A673 (cell line): ENCODE results near the gene STAG1. TPM values are rescaled to one million over a fixed set of nuclear protein-coding genes. Genes with fewer than 3 reads are reported as not detected.

Source experiments
- BruUV-seq: library from RNA; stranded (reverse); fragments of 400-500 nt; replicated peaks from 2 replicates; lab custom pipeline; 2021; lab: Mats Ljungman, UMichigan
- CTCF ChIA-PET: fragments of 300-600 bp; sonication (Branson Sonifier 250); formaldehyde crosslinking; loops from one replicate; lab custom pipeline; 2022; ENCODE audit warnings: antibody characterized with exemption; lab: Charles Lee
- POLR2A ChIA-PET: fragments of 300-600 bp; sonication (Branson Sonifier 250); formaldehyde crosslinking; loops from one replicate; lab custom pipeline; 2022; ENCODE audit warnings: antibody characterized with exemption; ENCODE audit not compliant: low non-redundant PET; lab: Charles Lee
- DNase-seq: peaks from one replicate; pipeline ENCODE4 v3.0.0-alpha.2; 2015; ENCODE audit warnings: low spot score
- H3K27ac ChIP-seq: fragments of 200-600 bp; sonication (generic); 2 replicates; pipeline ENCODE4 v1.5.1; 2016; ENCODE audit warnings: mixed run types, low read depth, mild to moderate bottlenecking, mixed read lengths, antibody characterized with exemption, low read length; ENCODE audit not compliant: poor library complexity, severe bottlenecking
- H3K27me3 ChIP-seq: fragments of 200-600 bp; sonication (generic); replicated peaks from 2 replicates; pipeline ENCODE4 v1.6.1; 2017; ENCODE audit warnings: mixed run types, low read depth, mild to moderate bottlenecking, mixed read lengths, antibody characterized with exemption, low read length; ENCODE audit not compliant: insufficient read depth, poor library complexity
- H3K36me3 ChIP-seq: fragments of 200-600 bp; sonication (generic); 2 replicates; pipeline ENCODE4 v1.6.1; 2016; ENCODE audit warnings: mixed run types, mild to moderate bottlenecking, mixed read lengths, antibody characterized with exemption, low read length; ENCODE audit not compliant: insufficient read depth, poor library complexity, severe bottlenecking
- H3K4me1 ChIP-seq: fragments of 200-600 bp; sonication (generic); 2 replicates; pipeline ENCODE4 v1.6.1; 2017; ENCODE audit warnings: mixed run types, mild to moderate bottlenecking, mixed read lengths, antibody characterized with exemption, low read length; ENCODE audit not compliant: insufficient read depth, poor library complexity, severe bottlenecking
- H3K4me3 ChIP-seq: fragments of 200-600 bp; sonication (generic); 2 replicates; pipeline ENCODE4 v1.5.1; 2016; ENCODE audit warnings: low read depth, mixed run types, mild to moderate bottlenecking, mixed read lengths, low read length; ENCODE audit not compliant: poor library complexity, severe bottlenecking
- H3K9me3 ChIP-seq: fragments of 200-600 bp; sonication (generic); 2 replicates; pipeline ENCODE4 v1.6.1; 2016; ENCODE audit warnings: mixed run types, low read depth, mild to moderate bottlenecking, mixed read lengths, antibody characterized with exemption, low read length; ENCODE audit not compliant: poor library complexity, severe bottlenecking
- CTCF ChIP-seq: fragments of 300-800, 200-600 bp; sonication (generic); conservative IDR thresholded peaks from 2 replicates; pipeline ENCODE4 v1.5.1; 2017; ENCODE audit warnings: low read depth, mild to moderate bottlenecking, antibody characterized with exemption, low read length, moderate library complexity, mixed read lengths
- EZH2 ChIP-seq: fragments of 200-600 bp; sonication (generic); IDR thresholded peaks from 2 replicates; pipeline ENCODE4 v1.6.1; 2017; ENCODE audit warnings: borderline replicate concordance, low read depth, mild to moderate bottlenecking, mixed read lengths, antibody characterized with exemption, low read length; ENCODE audit not compliant: poor library complexity, severe bottlenecking
- intact Hi-C: fragments of 100-400 bp; cut with micrococcal nuclease; formaldehyde crosslinking; loops from one replicate; pipeline ENCODE4 v1.10.0; 2022; ENCODE audit not compliant: unreplicated experiment
- total RNA-seq: library from RNA; stranded (reverse); gene quantifications from 2 replicates; pipeline ENCODE4 v1.2.3, GENCODE V29; 2021

The STAG1 gene
- total RNA-seq, 1 experiment from 2014 or later, result 47.4 TPM

- no peak for DNase-seq
- Histone ChIP-seq H3K4me3 (no peak overlapping the region), H3K36me3 (no peaks in the 10 kb centered on the region), H3K4me1 (peaks cover 5% of the 10 kb centered on the region), H3K27me3 (no peaks in the 10 kb centered on the region), H3K27ac (no peak overlapping the region), H3K9me3 (no peaks in the 10 kb centered on the region)
- ChIA-PET POLR2A (no interaction called here), CTCF (no interaction called here)
- no TSS peak for BruUV-seq
- no peak for TF ChIP-seq EZH2
- intact Hi-C loops, result no loop called here
Measured at GRCh38 chr3:136512381-136512780, 239.8 kb downstream of the STAG1 start.

- POLR2A ChIA-PET, result no interaction called here
- DNase-seq, result no peak
- TF ChIP-seq EZH2, result no peak
- no peak for TF ChIP-seq CTCF
- Histone ChIP-seq H3K4me3 (no peak overlapping the region), H3K27ac (no peak overlapping the region), H3K27me3 (no peaks in the 10 kb centered on the region), H3K36me3 (no peaks in the 10 kb centered on the region), H3K9me3 (no peaks in the 10 kb centered on the region), H3K4me1 (no peaks in the 10 kb centered on the region)
- no TSS peak for BruUV-seq
- CTCF ChIA-PET, result no interaction called here
- intact Hi-C loops, result no loop called here
Measured at GRCh38 chr3:136505676-136506075, 246.5 kb downstream of the STAG1 start.

GRCh38 chr3:136503056-136503455 lies 249.1 kb downstream of the STAG1 start:
- ChIA-PET CTCF (no interaction called here), POLR2A (no interaction called here)
- intact Hi-C loops, result no loop called here
- no peak for TF ChIP-seq EZH2
- TF ChIP-seq CTCF, result no peak
- Histone ChIP-seq H3K36me3 (no peaks in the 10 kb centered on the region), H3K9me3 (no peaks in the 10 kb centered on the region), H3K4me1 (no peaks in the 10 kb centered on the region), H3K27me3 (no peaks in the 10 kb centered on the region), H3K27ac (no peak overlapping the region), H3K4me3 (no peak overlapping the region)
- no TSS peak for BruUV-seq
- DNase-seq, result no peak

GRCh38 chr3:136498919-136499447 lies 253.2 kb downstream of the STAG1 start:
- H3K27ac ChIP-seq, result no peak overlapping the region
- no peaks in the 10 kb centered on the region for H3K9me3 ChIP-seq
- no peak for DNase-seq
- TF ChIP-seq CTCF (no peak), EZH2 (no peak)
- intact Hi-C loops, result no loop called here
- no peaks in the 10 kb centered on the region for H3K27me3 ChIP-seq
- H3K4me1 ChIP-seq, result no peaks in the 10 kb centered on the region
- no peak overlapping the region for H3K4me3 ChIP-seq
- ChIA-PET POLR2A (no interaction called here), CTCF (no interaction called here)
- no TSS peak for BruUV-seq
- H3K36me3 ChIP-seq, result no peaks in the 10 kb centered on the region
